IPS-NIHi7 (cell line): ENCODE results near the gene KMT5B.

Experiments
- DNase-seq: peaks from one replicate; pipeline ENCODE4 v3.0.0; 2012; ENCODE audit warnings: mixed read lengths; ENCODE audit errors: extremely low spot score

KMT5B gene

GRCh38 chr11:68216171-68216938, 3.3 kb upstream of the KMT5B start:
- DNase-seq = no peak

DNA sequence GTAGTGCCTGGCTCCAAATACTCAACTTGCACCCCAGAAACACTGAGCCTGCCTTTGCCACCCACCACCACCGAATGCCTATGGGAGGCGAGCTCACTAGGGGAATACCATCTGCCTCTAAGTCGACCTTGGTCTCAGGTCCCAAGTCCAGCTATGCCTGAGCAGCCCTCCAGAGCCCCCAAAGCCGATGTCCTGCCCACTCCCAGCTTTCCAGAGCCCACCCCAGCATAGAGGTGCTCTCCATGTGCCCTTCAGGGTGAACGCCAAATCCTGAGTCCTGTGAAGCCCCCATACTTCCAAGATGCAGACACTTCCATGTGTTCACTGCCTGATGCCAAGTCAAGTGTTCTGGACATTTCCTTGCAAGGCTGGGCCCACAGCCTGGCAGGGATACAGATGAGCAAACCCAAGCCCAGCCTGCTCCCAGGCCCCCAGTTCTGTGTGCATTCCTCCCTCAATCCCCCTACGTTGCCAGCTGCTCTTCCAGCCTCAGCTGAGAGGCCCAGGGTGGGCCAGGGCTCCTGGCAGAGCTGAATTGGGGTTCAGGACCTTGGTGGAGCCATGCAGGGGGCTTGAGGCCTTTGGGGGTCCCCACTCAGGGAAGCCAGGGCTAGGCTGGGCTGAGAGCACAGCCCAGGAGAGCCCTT, 2.6 kb upstream of the KMT5B start:
- DNase-seq = no peak

DNA sequence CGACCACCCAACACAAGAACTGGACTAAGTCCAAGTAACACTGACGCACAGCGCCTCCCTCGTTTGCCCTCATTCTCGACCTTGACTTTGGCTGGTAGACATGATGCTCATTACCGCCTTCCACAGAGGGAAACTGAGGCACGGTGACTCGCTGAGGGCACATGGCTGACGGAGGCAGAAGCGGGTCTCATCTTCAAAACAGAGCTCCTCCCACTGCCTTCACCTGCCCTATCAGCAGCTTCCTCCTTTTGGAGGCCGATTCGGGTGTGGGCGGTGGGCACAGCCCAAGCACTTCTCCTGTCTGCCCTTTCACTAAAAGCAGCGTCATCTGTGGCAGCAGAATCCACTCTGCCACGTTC, 2.0 kb upstream of the KMT5B start:
- DNase-seq = no peak

- no peak for DNase-seq
These were observed 1.3 kb upstream of the KMT5B start for GRCh38 chr11:68214173-68215086.

DNA sequence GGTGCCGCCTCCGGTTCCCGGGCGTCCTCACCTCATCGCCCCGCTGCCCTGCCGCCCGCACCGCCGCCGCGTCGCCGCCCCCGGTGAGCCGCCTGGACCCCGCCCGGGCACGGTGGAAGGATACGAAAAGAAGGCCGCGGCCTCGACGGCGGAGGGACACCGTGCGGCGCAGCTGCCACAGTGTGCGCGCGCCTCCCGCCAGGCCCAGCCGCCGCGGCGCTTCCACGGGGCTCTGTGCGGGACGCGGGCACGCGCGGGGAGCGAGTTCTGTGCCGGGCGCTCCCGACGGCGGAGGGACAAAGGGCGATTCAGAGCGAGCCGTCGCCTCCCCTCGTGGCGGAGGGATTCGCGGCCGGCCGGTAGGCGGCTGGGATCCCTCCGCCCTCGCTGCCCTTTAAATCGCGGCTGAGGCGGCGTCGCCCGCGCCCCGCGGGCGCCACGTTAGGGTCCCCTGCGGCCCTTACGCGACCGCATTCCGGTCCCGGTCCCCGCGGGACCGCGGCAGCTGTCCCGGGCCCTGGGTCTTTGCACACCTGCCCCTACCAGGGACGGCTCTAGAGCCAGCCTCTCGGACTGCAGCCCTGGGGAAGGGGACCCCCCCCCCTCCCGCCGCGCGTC, 568 bp upstream of the KMT5B start:
- peak; percentile 85 for DNase-seq

- DNase-seq = peak; percentile 82
These were observed 518 bp downstream of the KMT5B start for GRCh38 chr11:68212421-68213134.

GRCh38 chr11:68211546-68211945, 1.6 kb downstream of the KMT5B start:
- no peak for DNase-seq

DNA sequence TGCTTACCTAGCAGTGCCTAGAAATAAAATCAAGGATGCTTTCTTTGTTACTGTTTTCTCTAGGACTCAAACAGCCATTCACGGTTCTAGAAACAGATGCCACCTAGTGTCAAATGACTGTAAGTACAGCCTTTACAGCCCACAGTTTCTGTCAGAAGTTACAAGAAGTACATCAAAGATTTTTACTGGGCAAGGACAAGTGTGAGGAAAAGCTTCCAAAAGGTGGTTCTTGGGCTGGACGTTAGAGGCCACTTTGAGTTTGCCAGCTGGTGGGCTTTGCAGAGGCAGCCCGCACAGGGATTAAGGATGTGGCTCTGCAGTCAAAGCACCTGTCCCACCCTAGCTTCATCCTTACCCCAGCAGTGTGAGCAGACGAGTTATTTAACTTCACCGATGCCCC, 6.9 kb downstream of the KMT5B start:
- DNase-seq = peak; percentile 62

GRCh38 chr11:68204402-68204801, 8.7 kb downstream of the KMT5B start:
- no peak for DNase-seq

DNA sequence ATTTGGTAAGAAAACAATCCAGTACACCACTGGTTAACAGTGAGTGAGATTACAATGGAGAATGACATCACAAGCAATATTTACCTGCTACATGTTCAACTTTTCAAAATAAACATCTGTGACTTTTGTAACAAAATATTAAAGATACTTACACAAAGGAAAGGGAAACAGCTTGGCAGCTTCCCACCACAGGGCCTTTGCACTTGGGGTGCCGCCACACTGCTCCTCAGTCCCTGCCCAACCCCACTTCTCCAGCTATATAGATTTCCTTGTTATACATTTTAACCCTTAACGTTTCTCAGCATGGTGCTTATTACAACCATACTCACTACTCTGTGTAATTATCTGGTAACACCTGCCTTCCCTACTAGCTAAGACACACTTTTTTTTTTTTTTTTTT, 10.9 kb downstream of the KMT5B start:
- DNase-seq = no peak

DNA sequence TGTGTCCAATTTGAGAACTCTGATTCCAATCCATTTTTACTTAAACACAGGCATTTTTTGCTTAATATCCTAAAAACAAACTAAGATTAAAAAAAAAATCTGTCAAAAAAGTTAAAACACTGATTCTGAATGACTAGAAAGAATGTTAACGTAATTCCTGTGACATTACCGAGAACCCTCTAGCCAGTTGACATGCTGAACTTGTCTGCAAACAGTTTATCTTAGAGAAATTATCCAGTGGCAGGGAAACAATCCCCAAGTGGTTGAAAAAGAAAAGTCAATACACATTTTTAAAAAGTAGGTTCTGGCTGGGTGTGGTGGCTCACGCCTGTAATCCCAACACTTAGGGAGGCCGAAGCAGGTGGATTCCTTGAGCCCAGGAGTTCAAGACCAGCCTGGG, 11.6 kb downstream of the KMT5B start:
- no peak for DNase-seq

DNA sequence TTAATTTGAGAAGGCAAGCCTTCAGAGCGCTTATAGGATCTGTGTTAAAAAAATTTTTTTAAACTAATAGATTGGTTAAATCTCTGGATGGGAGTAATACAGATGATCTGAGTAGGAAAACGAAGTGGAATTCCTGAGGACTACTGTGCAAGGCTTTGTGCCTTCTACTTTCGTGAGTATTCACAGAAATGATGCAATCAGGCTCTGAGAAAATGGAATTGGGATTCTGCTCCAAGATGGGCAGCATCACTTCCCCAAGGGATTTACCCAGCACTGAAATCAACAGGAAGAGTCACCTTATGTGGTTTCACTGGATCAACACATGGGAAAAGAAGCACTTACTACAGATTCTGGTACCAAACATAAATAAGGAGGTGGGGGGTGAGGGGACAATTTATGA, 12.5 kb downstream of the KMT5B start:
- DNase-seq = no peak

DNA sequence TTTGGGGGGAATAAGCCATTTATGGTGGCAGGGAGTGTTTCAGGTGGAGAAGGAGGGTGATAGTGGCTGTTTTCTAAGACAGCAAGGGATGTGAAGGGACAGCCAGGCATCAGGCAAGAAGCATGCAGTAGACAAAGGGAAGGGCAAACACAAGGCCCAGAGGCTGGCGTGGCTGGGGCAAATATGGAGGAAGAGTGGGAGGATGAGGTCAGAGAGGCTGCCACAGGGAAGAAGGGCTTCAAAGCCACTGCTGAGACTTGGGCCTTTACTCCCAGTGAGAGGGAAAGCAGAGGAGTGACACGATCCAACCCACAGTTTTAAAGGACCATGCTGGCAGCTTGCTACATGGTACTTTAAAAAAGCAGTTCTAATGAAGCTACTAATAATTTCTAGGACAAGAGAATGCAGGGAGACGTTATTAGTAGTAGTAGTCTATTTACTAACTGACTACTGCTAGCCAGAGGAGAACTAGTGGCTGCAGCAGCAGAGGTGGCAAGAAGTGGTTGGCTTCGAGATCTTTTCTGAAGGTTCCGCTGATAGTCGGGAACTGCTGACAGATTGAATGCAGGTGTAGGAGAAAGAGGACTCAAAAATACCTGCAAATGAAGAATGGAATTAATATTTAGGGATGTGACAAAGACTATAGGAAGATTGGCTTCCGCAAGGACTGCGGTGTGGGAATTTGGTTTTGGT, 13.7 kb downstream of the KMT5B start:
- no peak for DNase-seq

DNA sequence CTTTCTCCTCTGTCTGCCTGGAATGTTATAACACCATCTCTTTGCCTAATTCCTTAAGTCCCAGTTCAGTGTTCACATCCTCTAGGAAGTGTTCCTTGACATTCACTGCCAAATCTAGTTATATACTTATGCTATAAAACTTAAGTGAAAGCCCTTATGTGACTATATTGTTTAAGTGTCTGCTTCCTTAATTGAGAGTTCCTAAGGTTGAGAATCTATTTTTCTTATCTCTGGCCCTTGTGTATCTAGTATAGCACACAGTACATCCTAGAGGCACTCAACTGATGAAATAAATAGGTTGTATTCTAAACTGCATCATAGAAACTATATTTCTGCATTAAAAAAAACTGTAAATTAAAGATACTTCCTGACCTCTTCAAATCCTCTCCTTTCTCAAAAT, 16.9 kb downstream of the KMT5B start:
- DNase-seq = no peak

DNA sequence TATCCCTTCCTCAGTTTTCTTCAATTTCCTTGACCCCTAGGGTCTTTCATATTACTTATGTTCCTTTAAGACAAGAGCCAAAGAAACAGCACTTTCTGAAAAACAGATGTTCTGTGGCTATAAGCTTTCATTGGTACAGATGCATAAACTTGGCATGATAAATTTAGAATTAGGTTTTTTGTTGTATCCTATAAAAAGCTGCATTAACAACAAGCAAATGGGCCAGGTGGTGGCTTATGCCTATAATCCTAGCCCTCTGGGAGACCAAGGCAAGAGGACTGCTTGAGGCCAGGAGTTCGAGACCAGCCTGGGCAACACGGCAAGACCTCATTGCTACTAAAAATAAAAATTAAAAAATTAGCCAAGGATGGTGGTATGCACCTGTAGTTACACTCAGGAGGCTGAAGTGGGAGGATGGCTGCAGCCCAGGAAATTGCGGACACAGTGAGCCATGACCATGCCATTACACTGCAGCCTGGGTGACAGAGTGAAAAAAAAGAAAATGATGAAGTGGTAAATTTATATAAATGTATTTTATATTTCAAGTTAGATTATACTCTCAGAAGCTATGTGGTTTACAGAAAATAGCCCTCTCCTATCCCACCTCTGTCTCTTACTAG, 18.3 kb downstream of the KMT5B start:
- DNase-seq = no peak

DNA sequence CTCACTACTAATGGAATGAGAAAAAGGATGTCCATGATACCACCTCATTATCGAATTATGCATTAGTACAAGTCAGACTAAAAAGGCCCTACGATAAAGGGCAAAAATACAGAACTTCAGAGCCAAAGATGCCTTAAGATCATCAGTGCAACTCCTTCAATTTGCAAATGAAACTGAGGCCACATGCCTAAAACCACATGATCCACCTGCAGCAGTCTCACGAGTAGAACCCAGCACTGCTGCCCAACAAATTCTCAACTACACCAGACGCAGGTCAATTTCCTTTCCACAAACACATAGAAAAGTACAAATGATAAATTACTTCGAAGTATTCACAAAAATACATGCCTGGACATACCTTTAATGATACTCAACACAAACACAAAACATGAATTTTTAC, 20.1 kb downstream of the KMT5B start:
- DNase-seq = no peak

DNA sequence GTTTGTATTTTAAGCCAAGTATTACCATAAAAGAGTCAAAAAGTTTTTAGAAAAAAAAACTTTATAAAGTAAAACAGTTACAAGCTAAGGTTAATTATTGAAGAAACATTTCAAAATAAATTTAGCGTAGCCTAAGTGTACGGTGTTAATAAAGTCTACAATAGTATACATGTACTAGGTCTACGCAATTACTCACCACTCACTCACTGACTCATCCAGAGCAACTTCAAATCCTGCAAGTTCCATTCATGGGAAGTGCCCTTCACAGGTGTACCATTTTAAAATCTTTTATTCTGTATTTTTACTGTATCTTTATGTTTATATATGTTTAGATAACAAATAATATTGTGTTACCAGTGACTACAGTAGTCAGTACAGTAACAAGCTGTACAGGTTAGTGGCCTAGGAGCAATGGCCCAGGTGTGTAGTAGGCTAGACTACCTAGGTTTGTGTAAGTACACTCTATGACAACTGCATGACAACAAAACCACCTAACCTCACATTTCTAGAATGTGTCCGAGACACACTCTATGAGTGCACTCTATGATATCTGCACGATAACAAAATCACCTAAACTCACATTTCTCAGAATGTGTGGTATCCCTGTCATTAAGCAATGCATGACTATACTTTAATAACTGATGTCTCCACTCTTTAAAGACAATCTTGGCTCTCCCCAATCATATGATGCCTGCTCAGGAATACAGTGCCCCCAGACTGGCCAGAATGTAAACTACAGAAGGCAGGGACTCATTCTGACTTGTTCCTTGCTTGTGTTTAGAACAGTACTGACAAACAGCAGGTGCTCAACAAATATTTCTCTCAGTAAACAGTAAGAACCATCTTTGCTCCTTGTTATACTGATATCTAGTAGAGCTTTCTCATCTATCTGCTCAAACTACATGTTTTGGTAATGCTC, 21.2 kb downstream of the KMT5B start:
- DNase-seq = no peak

DNA sequence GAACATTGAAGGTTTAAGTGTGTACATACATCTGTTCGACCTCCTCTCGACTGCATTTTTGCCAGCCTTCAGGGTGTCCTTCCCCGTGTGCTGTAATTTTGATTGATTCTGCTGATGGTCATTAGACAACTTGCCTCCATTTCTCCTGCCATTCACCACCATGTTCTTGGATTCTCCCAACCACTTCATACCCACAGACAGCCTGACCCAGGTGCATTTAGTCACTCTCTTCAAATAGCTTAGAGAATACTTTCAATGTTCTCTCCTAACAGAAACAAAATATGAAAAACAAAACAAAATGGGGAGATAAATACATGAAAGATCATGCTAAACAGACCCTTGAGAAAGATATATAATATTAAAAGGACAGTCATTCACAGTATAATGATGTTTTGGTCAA, 23.2 kb downstream of the KMT5B start:
- DNase-seq = no peak

DNA sequence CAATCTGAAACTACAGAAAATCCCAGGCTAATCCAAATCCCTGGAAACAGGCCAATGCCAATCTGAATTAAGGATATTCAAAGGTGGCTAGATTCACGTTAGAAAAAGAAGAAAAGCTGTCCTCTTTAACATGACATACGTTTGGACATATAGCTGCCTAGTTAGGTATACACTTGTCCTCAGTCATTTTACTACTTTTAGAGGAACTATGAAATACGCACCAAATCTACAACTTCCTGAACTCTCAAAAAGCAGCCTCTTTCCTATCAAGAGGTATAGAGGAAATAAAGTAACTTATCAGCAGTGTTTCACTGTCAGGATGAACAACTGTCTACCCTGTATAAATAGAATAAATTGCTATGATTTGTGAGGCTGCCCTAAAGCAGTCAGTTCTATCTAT, 24.0 kb downstream of the KMT5B start:
- DNase-seq = no peak
